ENCODE data around the gene SEC14L5. TPM values are rescaled to one million over a fixed set of nuclear protein-coding genes. Genes with fewer than 3 reads are reported as not detected.
A peak's percentile ranks its signal among the peaks of the same experiment; 100 is the strongest.

Gene SEC14L5
- total RNA-seq, 1 experiment from 2014 or later, result 0.27 TPM

DNA sequence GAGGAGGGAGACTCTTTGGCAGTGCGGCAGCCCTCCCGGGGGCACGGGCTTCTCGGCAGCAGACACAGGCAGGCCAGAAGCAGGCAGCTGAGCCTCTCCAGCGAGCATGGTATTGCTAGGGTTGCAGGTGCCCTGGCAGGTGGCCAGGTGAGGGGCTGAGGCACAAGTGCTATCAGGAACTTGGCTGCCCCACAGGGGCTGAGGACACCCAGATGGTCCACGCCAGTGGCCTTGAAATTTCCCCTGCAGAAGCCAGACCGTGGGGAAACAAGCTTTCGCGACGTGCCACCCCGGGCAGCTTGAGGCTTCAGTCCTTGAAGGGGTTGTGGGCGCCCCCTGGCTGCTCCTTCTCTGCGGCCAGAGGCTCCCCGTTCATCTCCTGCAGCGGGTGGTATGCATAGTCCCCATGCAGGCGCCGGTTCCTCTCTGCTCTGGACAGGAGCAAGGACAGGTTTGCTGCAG, 67.1 kb downstream of the SEC14L5 start:
- Histone ChIP-seq H3K27ac (ENCODE audit: low read depth, low read length) (no peak overlapping the region), H3K4me3 (replicated peaks in 1 of 2; ENCODE audit: low read depth in 1 of 2, low read length in 2 of 2) (no peak overlapping the region), H2AFZ (ENCODE audit: low read depth, low read length, poor library complexity, severe bottlenecking) (no peak overlapping the region), H3K36me3 (ENCODE audit: control insufficient read depth in 1 of 2, insufficient read depth in 2 of 2, low read length in 2 of 2) (no peaks in the 10 kb centered on the region; a peak in 1 of 4 replicates), H3K79me2 (ENCODE audit: insufficient read depth, low read length) (no peaks in the 10 kb centered on the region), H3K4me2 (ENCODE audit: low read length) (no peak overlapping the region), H4K20me1 (ENCODE audit: insufficient read depth) (no peaks in the 10 kb centered on the region), H3K9me2 (ENCODE audit: insufficient read depth) (no peaks in the 10 kb centered on the region), H3K9me3 (ENCODE audit: control insufficient read depth in 1 of 2, insufficient read depth in 1 of 2, low read depth in 1 of 2, low read length in 2 of 2) (no peaks in the 10 kb centered on the region), H3K9ac (ENCODE audit: low read length) (no peak overlapping the region), H3K4me1 (ENCODE audit: control insufficient read depth in 1 of 2, insufficient read depth in 2 of 2, low read length in 2 of 2) (no peaks in the 10 kb centered on the region), H3K27me3 (ENCODE audit: insufficient read depth, low read length) (no peaks in the 10 kb centered on the region)
- CTCF ChIA-PET, result interaction anchor here (1.6 kb wide), 1 partner anchor 18 kb away, joined by 3 read pairs; no protein-coding TSS in a partner anchor
- peak; percentile 74 for ATAC-seq
- intact Hi-C loops (cut with micrococcal nuclease), result loop anchor here (10.0 kb wide), 1 partner anchor 310 kb away; no protein-coding TSS in a partner anchor
- RAD21 ChIA-PET (ENCODE audit: low non-redundant PET in 1 of 2, low total read pairs in 2 of 2, uncharacterized antibody in 2 of 2, unreplicated experiment in 2 of 2), result no interaction called here
- DNase-seq (ENCODE audit: low read depth, low spot score), result no peak
- POLR2A ChIA-PET, result no interaction called here
- TF ChIP-seq SRF (IDR thresholded peaks at IDR 0.05; ENCODE audit: low read depth) (no peak), EGR1 (IDR thresholded peaks at IDR 0.05; ENCODE audit: low read depth) (no peak), ZNF274 (IDR thresholded peaks at IDR 0.05; ENCODE audit: low read depth, low read length) (no peak), CEBPB (IDR thresholded peaks at IDR 0.05; ENCODE audit: low read depth) (no peak), RAD21 (IDR thresholded peaks at IDR 0.05; ENCODE audit: low read depth) (peak; percentile 25; the same call in 1 of the 2 replicates), EZH2phosphoT487 (IDR thresholded peaks at IDR 0.05; ENCODE audit: borderline replicate concordance) (no peak), MAX (IDR thresholded peaks at IDR 0.05) (no peak)
- TF ChIP-seq, protein P1, sequence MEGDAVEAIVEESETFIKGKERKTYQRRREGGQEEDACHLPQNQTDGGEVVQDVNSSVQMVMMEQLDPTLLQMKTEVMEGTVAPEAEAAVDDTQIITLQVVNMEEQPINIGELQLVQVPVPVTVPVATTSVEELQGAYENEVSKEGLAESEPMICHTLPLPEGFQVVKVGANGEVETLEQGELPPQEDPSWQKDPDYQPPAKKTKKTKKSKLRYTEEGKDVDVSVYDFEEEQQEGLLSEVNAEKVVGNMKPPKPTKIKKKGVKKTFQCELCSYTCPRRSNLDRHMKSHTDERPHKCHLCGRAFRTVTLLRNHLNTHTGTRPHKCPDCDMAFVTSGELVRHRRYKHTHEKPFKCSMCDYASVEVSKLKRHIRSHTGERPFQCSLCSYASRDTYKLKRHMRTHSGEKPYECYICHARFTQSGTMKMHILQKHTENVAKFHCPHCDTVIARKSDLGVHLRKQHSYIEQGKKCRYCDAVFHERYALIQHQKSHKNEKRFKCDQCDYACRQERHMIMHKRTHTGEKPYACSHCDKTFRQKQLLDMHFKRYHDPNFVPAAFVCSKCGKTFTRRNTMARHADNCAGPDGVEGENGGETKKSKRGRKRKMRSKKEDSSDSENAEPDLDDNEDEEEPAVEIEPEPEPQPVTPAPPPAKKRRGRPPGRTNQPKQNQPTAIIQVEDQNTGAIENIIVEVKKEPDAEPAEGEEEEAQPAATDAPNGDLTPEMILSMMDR (IDR thresholded peaks at IDR 0.05 in 2 of 3, conservative IDR thresholded peaks at IDR 0.05 in 1 of 3; ENCODE audit: borderline replicate concordance in 1 of 3, insufficient read depth in 1 of 3, low read depth in 2 of 3, low read length in 2 of 3), result peak in 2 of 3 experiments; percentile 41; a peak in 2 of 6 replicates
- BruUV-seq (replicated peaks), result no TSS peak
